B cell (primary cell): ENCODE measurements around the gene PEX16.

Source experiments
- CTCF ChIP-seq: fragments of 200-600 bp; IDR thresholded peaks from one replicate; pipeline ENCODE4 v1.8.0; 2022; ENCODE audit warnings: antibody characterized with exemption, mild to moderate bottlenecking
- EZH2 ChIP-seq: IDR thresholded peaks from 2 replicates; pipeline ENCODE4 v1.6.1; 2012; ENCODE audit warnings: borderline replicate concordance, low read depth, mild to moderate bottlenecking, moderate library complexity, low read length; ENCODE audit not compliant: insufficient read depth, poor library complexity, severe bottlenecking

GRCh38 chr11:45899086-45899447 is 18.6 kb downstream of the PEX16 start:
- TF ChIP-seq CTCF (no peak), EZH2 (no peak)
